ENCODE measurements around the gene S100A10. TPM values are rescaled to one million over a fixed set of nuclear protein-coding genes. Genes with fewer than 3 reads are reported as not detected.

The S100A10 gene
- total RNA-seq, 2 experiments from 2014 or later, result 189 to 204 TPM

DNA sequence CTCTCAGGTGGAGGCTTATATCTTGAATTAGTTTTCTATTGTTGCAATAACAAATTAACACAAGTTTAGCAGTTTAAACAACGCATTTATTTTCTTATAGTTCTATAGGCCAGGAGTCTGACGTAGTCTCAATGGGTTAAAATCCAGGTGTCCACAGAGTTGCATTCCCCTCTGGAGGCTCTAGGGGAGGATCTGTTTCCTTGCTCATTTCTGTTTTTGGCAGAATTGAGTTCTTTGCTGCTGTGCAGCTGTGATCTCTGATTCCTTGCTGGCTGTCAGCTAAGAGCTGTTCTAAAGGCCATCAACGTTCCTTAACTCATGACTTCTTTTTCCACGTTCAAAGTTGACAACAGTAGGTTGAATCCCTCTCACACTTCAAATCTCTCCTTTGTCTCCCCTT is 31.8 kb downstream of the S100A10 start:
- intact Hi-C loops (cut with DNase I, micrococcal nuclease), result loop anchor here in 1 of 2 experiments (10.0 kb wide), 1 partner anchor 223 kb away; no protein-coding TSS in a partner anchor
- no peak overlapping the region for H3K4me3 ChIP-seq (ENCODE audit: low read length)
- ChIA-PET POLR2A (no interaction called here), CTCF (no interaction called here)
- ATAC-seq (ENCODE audit: poor library complexity) (no peak), DNase-seq (no peak)
- Mint-ChIP-seq H3K4me3 (no peak overlapping the region), H3K9me3 (no peaks in the 10 kb centered on the region), H3K36me3 (ENCODE audit: low read depth) (no peaks in the 10 kb centered on the region), H3K27ac (no peak overlapping the region), H3K4me1 (ENCODE audit: low read depth) (peaks cover 6% of the 10 kb centered on the region), H3K27me3 (no peaks in the 10 kb centered on the region)
- no peaks in the 10 kb centered on the region for H3K9me3 ChIP-seq (ENCODE audit: control insufficient read depth in 1 of 2, insufficient read depth in 1 of 2, low read length in 2 of 2)
- H3K4me1 ChIP-seq (ENCODE audit: insufficient read depth, low read length), result no peaks in the 10 kb centered on the region
- no peak overlapping the region for H3K27ac ChIP-seq (ENCODE audit: low read depth in 1 of 2, low read length in 2 of 2)
- no peak for TF ChIP-seq CTCF (IDR thresholded peaks at IDR 0.05)
- H3K36me3 ChIP-seq (ENCODE audit: insufficient read depth, low read length), result no peaks in the 10 kb centered on the region
- no peaks in the 10 kb centered on the region for H3K27me3 ChIP-seq (ENCODE audit: control insufficient read depth in 1 of 2, insufficient read depth in 2 of 2, low read length in 2 of 2)

DNA sequence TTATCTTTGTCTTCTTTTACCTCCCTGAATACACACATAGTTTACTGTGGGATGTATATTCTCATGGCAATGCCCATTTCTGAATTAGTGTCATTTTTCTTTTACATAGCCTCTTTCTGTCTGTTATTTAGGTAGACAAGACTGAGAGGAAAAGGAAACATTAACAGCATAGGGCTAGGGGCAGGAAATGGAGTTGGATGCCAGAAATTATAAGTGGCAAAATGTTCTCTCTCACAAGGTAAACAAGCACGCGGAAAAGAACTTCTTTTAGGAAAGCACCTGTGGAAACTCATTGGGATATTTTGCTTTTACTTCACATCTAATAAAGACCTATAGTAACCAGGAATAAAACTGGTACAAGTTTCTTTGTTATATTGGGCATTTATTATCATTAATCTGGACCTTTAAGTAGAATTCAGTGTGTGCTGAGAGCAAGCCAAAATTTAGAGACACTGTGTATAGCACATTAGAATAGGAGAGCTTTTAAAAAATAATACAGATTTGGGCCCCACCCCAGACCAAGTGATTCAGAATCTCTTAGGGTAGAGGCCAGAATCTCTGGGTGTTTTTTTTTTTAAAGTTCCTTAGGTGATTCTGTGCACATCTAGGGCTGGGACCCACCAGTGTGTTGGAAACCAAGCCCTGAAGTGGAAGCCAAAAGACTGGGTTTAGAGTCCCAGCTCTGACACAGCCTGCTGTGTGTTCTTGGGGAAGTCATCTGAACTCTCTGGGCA is 32.7 kb downstream of the S100A10 start:
- Histone ChIP-seq H3K36me3 (ENCODE audit: insufficient read depth, low read length) (no peaks in the 10 kb centered on the region), H3K4me3 (ENCODE audit: low read length) (no peak overlapping the region), H3K4me1 (ENCODE audit: insufficient read depth, low read length) (no peaks in the 10 kb centered on the region), H3K27me3 (ENCODE audit: control insufficient read depth in 1 of 2, insufficient read depth in 2 of 2, low read length in 2 of 2) (no peaks in the 10 kb centered on the region), H3K9me3 (ENCODE audit: control insufficient read depth in 1 of 2, insufficient read depth in 1 of 2, low read length in 2 of 2) (no peaks in the 10 kb centered on the region), H3K27ac (ENCODE audit: low read depth in 1 of 2, low read length in 2 of 2) (no peak overlapping the region)
- ChIA-PET CTCF (no interaction called here), POLR2A (no interaction called here)
- no peaks in the 10 kb centered on the region for H3K36me3 Mint-ChIP-seq (ENCODE audit: low read depth)
- intact Hi-C loops (cut with DNase I, micrococcal nuclease), result loop anchor here in 1 of 2 experiments (10.0 kb wide), 1 partner anchor 224 kb away; no protein-coding TSS in a partner anchor
- no peak for ATAC-seq (ENCODE audit: poor library complexity)
- DNase-seq, result no peak
- no peaks in the 10 kb centered on the region for H3K27me3 Mint-ChIP-seq
- H3K27ac Mint-ChIP-seq, result no peak overlapping the region
- H3K9me3 Mint-ChIP-seq, result no peaks in the 10 kb centered on the region
- H3K4me1 Mint-ChIP-seq (ENCODE audit: low read depth), result peaks cover 6% of the 10 kb centered on the region
- H3K4me3 Mint-ChIP-seq, result no peak overlapping the region
- TF ChIP-seq CTCF (IDR thresholded peaks at IDR 0.05), result no peak

GRCh38 chr1:151958959-151959358 is 34.7 kb downstream of the S100A10 start:
- Mint-ChIP-seq H3K4me1 (ENCODE audit: low read depth) (peaks cover 6% of the 10 kb centered on the region), H3K36me3 (ENCODE audit: low read depth) (no peaks in the 10 kb centered on the region), H3K27ac (no peak overlapping the region), H3K27me3 (no peaks in the 10 kb centered on the region), H3K9me3 (no peaks in the 10 kb centered on the region), H3K4me3 (no peak overlapping the region)
- H3K9me3 ChIP-seq (ENCODE audit: control insufficient read depth in 1 of 2, insufficient read depth in 1 of 2, low read length in 2 of 2), result no peaks in the 10 kb centered on the region
- ATAC-seq (ENCODE audit: poor library complexity), result no peak
- intact Hi-C loops (cut with DNase I, micrococcal nuclease), result no loop called here
- H3K27me3 ChIP-seq (ENCODE audit: control insufficient read depth in 1 of 2, insufficient read depth in 2 of 2, low read length in 2 of 2), result no peaks in the 10 kb centered on the region
- H3K36me3 ChIP-seq (ENCODE audit: insufficient read depth, low read length), result no peaks in the 10 kb centered on the region
- H3K4me1 ChIP-seq (ENCODE audit: insufficient read depth, low read length), result no peaks in the 10 kb centered on the region
- no peak overlapping the region for H3K27ac ChIP-seq (ENCODE audit: low read depth in 1 of 2, low read length in 2 of 2)
- H3K4me3 ChIP-seq (ENCODE audit: low read length), result no peak overlapping the region
- DNase-seq, result no peak
- CTCF ChIA-PET, result no interaction called here
- POLR2A ChIA-PET, result no interaction called here
- no peak for TF ChIP-seq CTCF (IDR thresholded peaks at IDR 0.05)

All from CD4-positive, alpha-beta T cell (primary cell).